ENCODE measurements around the gene RPP25L. TPM values are rescaled to one million over a fixed set of nuclear protein-coding genes. Genes with fewer than 3 reads are reported as not detected.

RPP25L gene
- total RNA-seq, 1 donor = 14.7 TPM

DNA sequence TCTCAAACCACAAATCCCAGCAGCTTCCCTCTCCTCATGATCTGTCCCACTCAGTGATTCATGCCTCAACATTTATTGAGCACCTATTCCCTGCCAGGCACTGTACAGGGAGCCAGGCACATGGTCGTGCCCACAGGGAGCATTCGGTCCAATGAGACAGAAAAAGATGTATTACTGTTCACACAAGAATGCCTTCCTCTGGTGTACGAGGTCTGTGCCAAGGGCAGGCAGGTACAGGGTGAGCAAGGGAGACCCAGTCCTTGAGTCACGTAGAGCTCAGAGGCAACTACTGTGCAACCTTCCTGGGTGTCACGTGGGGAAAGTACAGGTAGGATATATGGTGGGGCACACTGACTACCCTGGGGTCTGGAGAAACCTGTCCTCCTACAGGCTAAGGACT is 26.9 kb downstream of the RPP25L start:
- TF ChIP-seq, protein P1, sequence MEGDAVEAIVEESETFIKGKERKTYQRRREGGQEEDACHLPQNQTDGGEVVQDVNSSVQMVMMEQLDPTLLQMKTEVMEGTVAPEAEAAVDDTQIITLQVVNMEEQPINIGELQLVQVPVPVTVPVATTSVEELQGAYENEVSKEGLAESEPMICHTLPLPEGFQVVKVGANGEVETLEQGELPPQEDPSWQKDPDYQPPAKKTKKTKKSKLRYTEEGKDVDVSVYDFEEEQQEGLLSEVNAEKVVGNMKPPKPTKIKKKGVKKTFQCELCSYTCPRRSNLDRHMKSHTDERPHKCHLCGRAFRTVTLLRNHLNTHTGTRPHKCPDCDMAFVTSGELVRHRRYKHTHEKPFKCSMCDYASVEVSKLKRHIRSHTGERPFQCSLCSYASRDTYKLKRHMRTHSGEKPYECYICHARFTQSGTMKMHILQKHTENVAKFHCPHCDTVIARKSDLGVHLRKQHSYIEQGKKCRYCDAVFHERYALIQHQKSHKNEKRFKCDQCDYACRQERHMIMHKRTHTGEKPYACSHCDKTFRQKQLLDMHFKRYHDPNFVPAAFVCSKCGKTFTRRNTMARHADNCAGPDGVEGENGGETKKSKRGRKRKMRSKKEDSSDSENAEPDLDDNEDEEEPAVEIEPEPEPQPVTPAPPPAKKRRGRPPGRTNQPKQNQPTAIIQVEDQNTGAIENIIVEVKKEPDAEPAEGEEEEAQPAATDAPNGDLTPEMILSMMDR (IDR thresholded peaks at IDR 0.05; ENCODE audit: insufficient read depth, low read depth, low read length) = no peak
- DNase-seq (ENCODE audit: low read depth) = no peak
- H3K4me3 ChIP-seq (ENCODE audit: low read depth, low read length) = no peak overlapping the region

DNA sequence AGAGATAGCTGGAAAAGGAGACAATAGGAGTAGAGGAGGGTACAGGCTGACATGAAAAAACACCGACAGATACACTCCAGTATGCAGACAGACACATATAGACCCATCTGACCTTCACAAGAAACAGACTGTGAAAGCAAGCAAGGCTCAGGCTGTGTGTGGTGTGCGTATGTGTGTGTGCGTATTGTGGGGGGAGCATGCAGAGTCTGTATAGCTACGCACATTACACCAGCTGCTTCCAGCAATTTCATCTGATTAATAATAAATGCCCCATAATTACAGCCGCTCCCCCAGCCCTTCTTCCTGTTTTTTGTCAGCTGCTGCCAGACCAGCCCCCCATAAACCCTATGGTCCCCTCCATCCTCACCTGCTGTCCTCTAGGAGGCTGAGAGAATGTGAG is 29.1 kb downstream of the RPP25L start:
- TF ChIP-seq, protein P1 (IDR thresholded peaks at IDR 0.05; ENCODE audit: insufficient read depth, low read depth, low read length) = no peak
- no peak overlapping the region for H3K4me3 ChIP-seq (ENCODE audit: low read depth, low read length)
- no peak for DNase-seq (ENCODE audit: low read depth)

DNA sequence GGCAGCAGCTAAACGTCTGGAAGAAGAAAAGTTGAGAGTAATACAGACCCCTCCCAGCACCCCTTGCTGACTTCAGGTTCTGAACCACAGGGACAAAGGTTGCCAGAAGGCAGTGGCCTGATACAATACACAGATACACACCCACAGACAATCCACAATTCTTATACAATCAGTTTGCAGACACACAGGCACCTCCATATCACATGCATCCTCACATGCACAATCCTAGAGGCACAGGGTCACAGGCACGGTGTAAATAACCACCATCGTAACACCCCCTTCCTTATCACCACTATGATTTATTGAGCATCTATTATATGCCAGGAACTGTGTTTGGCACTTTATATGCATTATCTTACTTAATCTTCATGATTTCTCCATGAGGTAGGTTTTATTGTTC is 30.6 kb downstream of the RPP25L start:
- TF ChIP-seq, protein P1 (IDR thresholded peaks at IDR 0.05; ENCODE audit: insufficient read depth, low read depth, low read length) = no peak
- H3K4me3 ChIP-seq (ENCODE audit: low read depth, low read length) = no peak overlapping the region
- DNase-seq (ENCODE audit: low read depth) = no peak

DNA sequence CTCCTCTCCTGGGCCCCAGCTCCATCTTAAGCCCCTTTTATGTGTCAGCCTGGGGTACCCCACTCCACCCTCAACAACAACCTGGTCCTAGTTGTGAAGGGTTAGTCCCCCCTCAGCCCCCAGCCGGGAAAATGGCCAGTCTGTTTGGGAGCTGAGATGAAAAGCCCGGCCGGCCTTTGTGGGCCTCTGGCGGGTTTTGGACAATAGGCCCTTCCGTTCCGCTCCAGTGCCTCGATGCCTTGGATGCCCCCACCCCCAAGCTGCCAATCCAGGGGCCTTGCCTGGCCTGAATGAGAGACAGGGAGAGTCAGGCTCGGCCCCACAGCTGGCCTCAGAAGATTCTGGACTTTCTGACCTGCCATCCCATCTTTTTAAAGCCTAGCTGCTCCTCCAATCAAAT is 31.5 kb downstream of the RPP25L start:
- no peak overlapping the region for H3K4me3 ChIP-seq (ENCODE audit: low read depth, low read length)
- TF ChIP-seq, protein P1 (IDR thresholded peaks at IDR 0.05; ENCODE audit: insufficient read depth, low read depth, low read length) = no peak
- no peak for DNase-seq (ENCODE audit: low read depth)

DNA sequence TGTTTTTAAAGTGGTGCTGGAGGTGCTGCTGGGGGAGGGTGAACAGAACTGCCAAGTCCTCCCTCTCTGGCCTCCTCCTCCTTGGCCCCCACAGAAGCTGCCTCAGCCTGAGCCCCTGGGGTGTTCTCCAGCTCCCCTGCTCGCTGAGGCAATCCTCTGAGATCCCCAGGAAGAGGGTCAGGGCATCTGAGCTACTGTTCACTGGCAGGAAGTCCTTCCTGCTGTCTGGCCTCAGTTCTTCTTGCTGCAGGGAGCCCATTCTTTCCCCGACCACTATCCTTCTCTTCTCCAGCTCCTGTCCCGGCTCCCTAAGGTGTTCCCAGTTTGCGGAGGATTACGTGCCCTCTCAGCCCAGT is 32.1 kb downstream of the RPP25L start:
- H3K4me3 ChIP-seq (ENCODE audit: low read depth, low read length) = no peak overlapping the region
- no peak for DNase-seq (ENCODE audit: low read depth)
- TF ChIP-seq, protein P1 (IDR thresholded peaks at IDR 0.05; ENCODE audit: insufficient read depth, low read depth, low read length) = no peak

DNA sequence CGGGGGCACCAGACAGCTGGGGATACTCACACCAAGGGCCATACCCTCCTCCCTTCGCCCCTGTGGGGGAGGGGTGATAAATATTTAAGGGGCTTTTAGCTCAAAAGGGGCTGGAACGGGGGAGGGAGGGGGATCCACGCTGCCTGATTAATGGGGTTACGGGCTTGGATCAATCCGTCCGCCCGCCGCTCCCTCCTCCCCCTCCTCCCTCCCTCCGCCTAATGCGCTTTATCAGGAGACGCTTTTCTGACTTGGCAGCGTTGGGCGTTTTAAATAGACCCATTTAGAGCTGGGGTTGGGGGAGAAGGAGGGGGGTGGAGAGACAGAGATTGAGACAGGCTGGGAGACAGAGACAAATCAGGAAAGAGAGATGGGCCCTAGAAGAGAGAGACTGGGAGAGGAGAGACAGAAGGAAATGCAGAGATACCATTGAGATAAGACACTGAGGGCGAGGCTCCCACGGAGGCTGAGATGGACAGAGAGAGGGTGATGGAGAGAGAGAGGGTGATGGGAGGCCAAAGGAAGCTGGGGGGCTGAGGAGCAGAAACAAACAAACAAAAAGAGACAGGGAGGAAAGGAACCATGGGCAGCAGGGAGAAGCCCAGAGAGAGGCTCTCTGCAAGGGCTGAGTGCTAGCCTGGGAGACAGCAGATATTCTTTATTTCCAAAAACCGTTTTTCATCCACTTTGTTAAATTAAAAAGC is 32.6 kb downstream of the RPP25L start:
- TF ChIP-seq, protein P1 (IDR thresholded peaks at IDR 0.05; ENCODE audit: insufficient read depth, low read depth, low read length) = no peak
- DNase-seq (ENCODE audit: low read depth) = no peak
- H3K4me3 ChIP-seq (ENCODE audit: low read depth, low read length) = no peak overlapping the region

Data from fibroblast of villous mesenchyme (primary cell).